ENCODE results near the gene DEPP1.

The DEPP1 gene

DNA sequence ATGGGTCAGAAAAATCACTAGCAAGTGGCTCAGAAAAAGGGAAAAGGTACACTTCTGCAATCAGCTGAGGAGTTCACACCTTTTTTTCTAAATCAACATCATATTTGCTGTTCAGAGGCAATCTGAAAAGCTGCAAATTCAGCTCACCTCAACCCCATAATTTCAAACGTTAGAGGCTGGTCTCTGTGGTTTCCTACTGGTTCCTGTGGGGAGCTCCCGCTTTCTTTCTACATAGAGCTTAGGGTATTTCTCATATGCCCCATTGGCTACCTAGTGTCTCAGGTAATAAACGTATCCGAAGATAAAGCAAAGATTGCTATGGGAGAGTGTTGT lies 16.9 kb upstream of the DEPP1 start:
- H3K36me3 ChIP-seq: no peaks in the 10 kb centered on the region
- no peak overlapping the region for H3K4me3 ChIP-seq
- TF ChIP-seq, protein P1, sequence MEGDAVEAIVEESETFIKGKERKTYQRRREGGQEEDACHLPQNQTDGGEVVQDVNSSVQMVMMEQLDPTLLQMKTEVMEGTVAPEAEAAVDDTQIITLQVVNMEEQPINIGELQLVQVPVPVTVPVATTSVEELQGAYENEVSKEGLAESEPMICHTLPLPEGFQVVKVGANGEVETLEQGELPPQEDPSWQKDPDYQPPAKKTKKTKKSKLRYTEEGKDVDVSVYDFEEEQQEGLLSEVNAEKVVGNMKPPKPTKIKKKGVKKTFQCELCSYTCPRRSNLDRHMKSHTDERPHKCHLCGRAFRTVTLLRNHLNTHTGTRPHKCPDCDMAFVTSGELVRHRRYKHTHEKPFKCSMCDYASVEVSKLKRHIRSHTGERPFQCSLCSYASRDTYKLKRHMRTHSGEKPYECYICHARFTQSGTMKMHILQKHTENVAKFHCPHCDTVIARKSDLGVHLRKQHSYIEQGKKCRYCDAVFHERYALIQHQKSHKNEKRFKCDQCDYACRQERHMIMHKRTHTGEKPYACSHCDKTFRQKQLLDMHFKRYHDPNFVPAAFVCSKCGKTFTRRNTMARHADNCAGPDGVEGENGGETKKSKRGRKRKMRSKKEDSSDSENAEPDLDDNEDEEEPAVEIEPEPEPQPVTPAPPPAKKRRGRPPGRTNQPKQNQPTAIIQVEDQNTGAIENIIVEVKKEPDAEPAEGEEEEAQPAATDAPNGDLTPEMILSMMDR (IDR thresholded peaks at IDR 0.05): no peak
- H3K27me3 ChIP-seq: no peaks in the 10 kb centered on the region
- intact Hi-C loops (cut with DNase I; ENCODE audit: low total_unique reads): no loop called here
- no peak for DNase-seq
- H3K27ac ChIP-seq: peak overlapping the region; percentile 90 to 91
- H3K9me3 ChIP-seq: no peaks in the 10 kb centered on the region
- H3K4me1 ChIP-seq: peaks cover 6 to 99% (median 91%) of the 10 kb centered on the region in 4 donors

DNA sequence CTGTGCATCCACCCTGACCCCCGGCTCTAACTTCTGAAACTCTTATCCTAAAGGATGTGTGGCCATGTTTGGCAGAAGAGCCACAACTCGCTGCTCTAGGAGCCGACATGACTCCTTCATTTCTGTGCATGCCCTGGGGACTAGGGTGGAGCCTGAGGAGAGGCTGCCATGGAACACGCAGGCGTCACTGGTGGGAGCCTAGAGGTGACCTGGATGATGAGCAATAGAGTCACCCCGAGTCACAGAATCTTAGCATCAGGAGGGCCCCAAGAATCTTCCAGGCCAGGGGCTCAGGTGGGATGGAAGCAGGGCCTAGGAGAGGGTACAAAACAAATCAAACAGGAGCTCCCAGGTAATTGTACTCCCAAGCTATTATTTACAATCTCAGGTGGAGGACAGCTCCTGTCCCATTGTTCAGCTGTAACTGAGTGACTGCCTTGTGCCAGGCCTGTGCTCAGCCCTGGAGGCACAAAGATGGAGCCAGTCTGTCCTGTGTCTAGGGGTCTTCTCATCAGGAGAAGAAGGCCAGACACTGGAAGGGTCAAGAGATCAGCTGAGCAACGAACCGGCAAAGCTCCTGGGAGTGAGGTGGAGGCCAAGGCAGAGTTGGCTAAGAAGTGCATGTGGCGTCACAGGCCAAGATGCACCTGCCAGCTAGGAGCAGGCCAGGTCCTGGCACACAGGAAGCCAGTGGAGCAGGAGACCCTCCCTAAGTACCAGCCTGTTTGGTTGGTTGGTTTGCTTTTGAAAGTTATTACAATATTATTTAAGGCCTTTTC lies 16.3 kb upstream of the DEPP1 start:
- Histone ChIP-seq H3K36me3 (peaks cover 0 to 2% (median 0%) of the 10 kb centered on the region in 3 donors), H3K4me1 (peaks cover 6 to 93% (median 85%) of the 10 kb centered on the region in 4 donors), H3K27me3 (no peaks in the 10 kb centered on the region), H3K27ac (peak overlapping the region; percentile 90 to 91), H3K9me3 (no peaks in the 10 kb centered on the region), H3K4me3 (no peak overlapping the region)
- TF ChIP-seq, protein P1 (IDR thresholded peaks at IDR 0.05): no peak
- intact Hi-C loops (cut with DNase I; ENCODE audit: low total_unique reads): no loop called here
- DNase-seq: peak; percentile 23 to 71

DNA sequence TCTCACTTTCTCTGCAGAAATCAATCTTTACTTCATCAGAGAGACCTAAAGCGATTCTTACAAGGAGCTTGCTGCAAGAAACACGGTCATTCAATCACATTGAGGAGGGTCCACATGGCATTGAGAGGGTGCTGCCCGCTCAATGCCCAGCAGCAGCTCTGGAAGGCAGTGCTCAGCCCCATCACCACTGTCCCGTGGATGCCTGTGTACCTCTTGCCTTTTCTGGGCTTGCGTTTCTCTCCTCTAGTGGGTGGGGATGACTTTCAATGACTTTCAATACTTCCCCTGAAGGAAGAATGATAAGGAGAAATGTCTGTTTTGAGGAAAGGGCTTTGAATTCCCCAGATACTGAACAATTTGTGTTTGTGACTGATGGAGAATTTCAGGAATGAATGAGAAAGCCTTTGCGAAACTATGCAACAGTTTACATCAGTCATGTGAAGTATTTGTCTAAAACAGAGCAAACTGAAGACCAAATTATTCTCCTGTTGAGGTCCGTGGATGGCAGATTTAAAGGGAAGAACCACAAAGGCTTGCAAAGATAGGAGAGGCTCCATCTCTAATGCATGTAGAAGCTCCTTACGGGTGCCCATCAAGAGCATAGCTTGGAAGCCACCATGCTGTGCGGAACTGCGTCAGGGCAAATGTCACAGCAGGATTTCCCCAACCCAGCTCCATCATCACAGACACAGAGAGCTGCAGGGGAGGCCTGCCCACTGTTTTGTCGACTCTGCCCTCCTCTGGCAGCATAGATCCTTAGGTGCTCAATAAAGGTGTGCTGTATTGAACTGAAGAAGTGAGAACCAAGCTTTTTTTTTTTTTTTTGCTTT lies 15.5 kb upstream of the DEPP1 start:
- peak overlapping the region; percentile 90 to 91 for H3K27ac ChIP-seq
- intact Hi-C loops (cut with DNase I; ENCODE audit: low total_unique reads): no loop called here
- H3K4me1 ChIP-seq: peaks cover 6 to 85% (median 78%) of the 10 kb centered on the region in 4 donors
- no peaks in the 10 kb centered on the region for H3K27me3 ChIP-seq
- peak in 1 of 2 donors; percentile 17 for DNase-seq
- H3K4me3 ChIP-seq: no peak overlapping the region
- H3K9me3 ChIP-seq: no peaks in the 10 kb centered on the region
- H3K36me3 ChIP-seq: peaks cover 0 to 10% (median 0%) of the 10 kb centered on the region in 3 donors
- TF ChIP-seq, protein P1 (IDR thresholded peaks at IDR 0.05): no peak

DNA sequence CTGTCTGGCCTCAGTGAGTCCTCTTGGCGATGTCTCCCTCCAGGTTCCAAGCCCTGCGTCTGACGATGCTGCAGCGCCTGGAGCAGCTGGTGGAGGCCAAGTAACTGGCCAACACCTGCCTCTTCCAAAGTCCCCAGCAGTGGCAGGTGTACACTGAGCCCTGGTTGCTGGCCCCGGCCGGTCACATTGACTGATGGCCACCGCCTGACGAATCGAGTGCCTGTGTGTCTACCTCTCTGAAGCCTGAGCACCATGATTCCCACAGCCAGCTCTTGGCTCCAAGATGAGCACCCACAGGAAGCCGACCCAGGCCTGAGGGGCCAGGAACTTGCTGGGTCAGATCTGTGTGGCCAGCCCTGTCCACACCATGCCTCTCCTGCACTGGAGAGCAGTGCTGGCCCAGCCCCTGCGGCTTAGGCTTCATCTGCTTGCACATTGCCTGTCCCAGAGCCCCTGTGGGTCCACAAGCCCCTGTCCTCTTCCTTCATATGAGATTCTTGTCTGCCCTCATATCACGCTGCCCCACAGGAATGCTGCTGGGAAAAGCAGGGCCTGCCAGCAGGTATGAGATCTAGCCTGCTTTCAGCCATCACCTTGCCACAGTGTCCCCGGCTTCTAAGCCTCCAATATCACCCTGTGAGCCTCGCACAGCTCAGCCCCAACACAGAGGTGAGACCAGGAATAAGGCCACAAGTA lies 14.8 kb upstream of the DEPP1 start:
- intact Hi-C loops (cut with DNase I; ENCODE audit: low total_unique reads): no loop called here
- TF ChIP-seq, protein P1 (IDR thresholded peaks at IDR 0.05): no peak
- Histone ChIP-seq H3K9me3 (no peaks in the 10 kb centered on the region), H3K4me3 (no peak overlapping the region), H3K36me3 (peaks cover 0 to 10% (median 0%) of the 10 kb centered on the region in 3 donors), H3K27me3 (no peaks in the 10 kb centered on the region), H3K27ac (peak overlapping the region; percentile 90 to 91), H3K4me1 (peaks cover 6 to 80% (median 73%) of the 10 kb centered on the region in 4 donors)
- peak; percentile 21 to 67 for DNase-seq

DNA sequence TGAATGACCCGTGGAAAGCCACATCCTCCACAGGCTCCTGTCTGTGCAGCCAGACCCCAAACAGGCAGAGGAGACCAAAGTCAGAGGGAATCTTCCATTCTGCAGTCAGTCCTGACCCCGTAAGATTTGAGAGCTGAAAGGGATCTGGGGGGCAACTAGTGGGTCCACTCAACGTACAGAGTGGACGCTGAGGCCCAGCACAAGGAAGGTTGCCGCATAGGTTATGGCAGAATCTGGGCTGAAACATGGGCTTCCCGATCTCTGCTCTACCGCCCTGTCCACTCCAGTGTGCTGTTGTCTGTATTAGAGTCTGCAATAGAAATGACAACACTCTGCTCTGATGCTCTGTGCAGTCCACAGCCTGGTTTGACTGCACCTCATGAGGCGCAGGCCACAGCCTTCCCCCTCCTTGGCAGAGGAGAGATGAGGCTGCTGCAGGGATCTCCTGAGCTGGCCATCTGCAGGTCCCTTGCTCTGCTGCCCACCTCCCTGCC lies 14.2 kb upstream of the DEPP1 start:
- intact Hi-C loops (cut with DNase I; ENCODE audit: low total_unique reads): no loop called here
- DNase-seq: no peak
- Histone ChIP-seq H3K4me1 (peaks cover 6 to 80% (median 69%) of the 10 kb centered on the region in 4 donors), H3K36me3 (peaks cover 0 to 10% (median 0%) of the 10 kb centered on the region in 3 donors), H3K27me3 (no peaks in the 10 kb centered on the region), H3K27ac (peak overlapping the region; percentile 90 to 91), H3K4me3 (no peak overlapping the region), H3K9me3 (no peaks in the 10 kb centered on the region)
- TF ChIP-seq, protein P1 (IDR thresholded peaks at IDR 0.05): no peak

Data from tibial artery (tissue), 4 donors.